ENCODE data around the gene HDAC9.

The HDAC9 gene

GRCh38 chr7:18858232-18858631 lies 362.7 kb downstream of the HDAC9 start:
- DNase-seq: no peak

GRCh38 chr7:18859318-18859717 lies 363.8 kb downstream of the HDAC9 start:
- DNase-seq: no peak

GRCh38 chr7:18860221-18860620 lies 364.7 kb downstream of the HDAC9 start:
- no peak for DNase-seq

- DNase-seq: no peak
These were observed 366.1 kb downstream of the HDAC9 start for GRCh38 chr7:18861514-18862118.

- DNase-seq: no peak
These were observed 369.4 kb downstream of the HDAC9 start for GRCh38 chr7:18864967-18865366.

- no peak for DNase-seq
These were observed 370.9 kb downstream of the HDAC9 start for GRCh38 chr7:18866359-18867036.

GRCh38 chr7:18872344-18872743 lies 376.8 kb downstream of the HDAC9 start:
- DNase-seq: no peak

- no peak for DNase-seq
These were observed 378.3 kb downstream of the HDAC9 start for GRCh38 chr7:18873734-18874336.

- DNase-seq: no peak
These were observed 379.3 kb downstream of the HDAC9 start for GRCh38 chr7:18874880-18875279.

GRCh38 chr7:18877874-18878273 lies 382.3 kb downstream of the HDAC9 start:
- DNase-seq: no peak

GRCh38 chr7:18886832-18887231 lies 391.3 kb downstream of the HDAC9 start:
- no peak for DNase-seq

GRCh38 chr7:18889436-18889835 lies 393.9 kb downstream of the HDAC9 start:
- DNase-seq: no peak

GRCh38 chr7:18890134-18890533 lies 394.6 kb downstream of the HDAC9 start:
- no peak for DNase-seq

GRCh38 chr7:18890885-18891621 lies 395.5 kb downstream of the HDAC9 start:
- no peak for DNase-seq

- no peak for DNase-seq
These were observed 397.6 kb downstream of the HDAC9 start for GRCh38 chr7:18893156-18893555.

- no peak for DNase-seq
These were observed 398.6 kb downstream of the HDAC9 start for GRCh38 chr7:18894155-18894554.

- DNase-seq: no peak
These were observed 399.9 kb downstream of the HDAC9 start for GRCh38 chr7:18895456-18895855.

GRCh38 chr7:18896343-18896975 lies 400.9 kb downstream of the HDAC9 start:
- no peak for DNase-seq

GRCh38 chr7:18900236-18900635 lies 404.7 kb downstream of the HDAC9 start:
- DNase-seq: no peak

- no peak for DNase-seq
These were observed 405.3 kb downstream of the HDAC9 start for GRCh38 chr7:18900803-18901202.

GRCh38 chr7:18901351-18901750 lies 405.8 kb downstream of the HDAC9 start:
- no peak for DNase-seq

GRCh38 chr7:18901982-18902421 lies 406.5 kb downstream of the HDAC9 start:
- no peak for DNase-seq

GRCh38 chr7:18902892-18903291 lies 407.3 kb downstream of the HDAC9 start:
- DNase-seq: no peak
